Calu3 (cell line): ENCODE results near the gene RPS14. TPM values are rescaled to one million over a fixed set of nuclear protein-coding genes. Genes with fewer than 3 reads are reported as not detected.
A peak's percentile ranks its signal among the peaks of the same experiment; 100 is the strongest.

Experiments used
- BruUV-seq: library from RNA; stranded (reverse); fragments of 400-500 nt; replicated peaks from 2 replicates; lab custom pipeline; 2021; lab: Mats Ljungman, UMichigan
- CTCF ChIA-PET: fragments of 300-600 bp; sonication (Branson Sonifier 250); formaldehyde crosslinking; loops from one replicate; lab custom pipeline; 2022; ENCODE audit warnings: antibody characterized with exemption; lab: Charles Lee
- DNase-seq: peaks from one replicate; pipeline ENCODE4 v3.0.0; 2022
- H3K27ac Mint-ChIP-seq: one replicate; pipeline ENCODE4 v1.8.0; 2022; ENCODE audit warnings: mixed read lengths; ENCODE audit not compliant: unreplicated experiment
- H3K27me3 Mint-ChIP-seq: one replicate; pipeline ENCODE4 v1.8.0; 2022; ENCODE audit warnings: mixed read lengths; ENCODE audit not compliant: unreplicated experiment
- H3K36me3 Mint-ChIP-seq: one replicate; pipeline ENCODE4 v1.8.0; 2022; ENCODE audit warnings: mild to moderate bottlenecking, moderate library complexity, mixed read lengths; ENCODE audit not compliant: insufficient read depth, unreplicated experiment
- H3K4me1 Mint-ChIP-seq: one replicate; pipeline ENCODE4 v1.8.0; 2022; ENCODE audit warnings: mild to moderate bottlenecking, low read depth, mixed read lengths; ENCODE audit not compliant: unreplicated experiment
- H3K4me3 Mint-ChIP-seq: one replicate; pipeline ENCODE4 v1.8.0; 2022; ENCODE audit warnings: mild to moderate bottlenecking, low read depth, moderate library complexity, mixed read lengths; ENCODE audit not compliant: unreplicated experiment
- H3K9me3 Mint-ChIP-seq: one replicate; pipeline ENCODE4 v1.8.0; 2022; ENCODE audit warnings: low read depth, mixed read lengths; ENCODE audit not compliant: unreplicated experiment
- intact Hi-C: fragments of 100-400 bp; cut with micrococcal nuclease; formaldehyde crosslinking; loops from one replicate; pipeline ENCODE4 v1.10.0; 2022; ENCODE audit not compliant: unreplicated experiment
- total RNA-seq: library from RNA; stranded (reverse); gene quantifications from 2 replicates; pipeline ENCODE4 v1.2.3, GENCODE V29; 2022
- TF ChIP-seq, protein P1 (sequence below): fragments of 200-600 bp; IDR thresholded peaks from one replicate; pipeline ENCODE4 v1.8.0; 2022; ENCODE audit warnings: antibody characterized with exemption; ENCODE audit not compliant: unreplicated experiment

RPS14 gene
- total RNA-seq, 1 experiment from 2014 or later = 2,330 TPM

DNA sequence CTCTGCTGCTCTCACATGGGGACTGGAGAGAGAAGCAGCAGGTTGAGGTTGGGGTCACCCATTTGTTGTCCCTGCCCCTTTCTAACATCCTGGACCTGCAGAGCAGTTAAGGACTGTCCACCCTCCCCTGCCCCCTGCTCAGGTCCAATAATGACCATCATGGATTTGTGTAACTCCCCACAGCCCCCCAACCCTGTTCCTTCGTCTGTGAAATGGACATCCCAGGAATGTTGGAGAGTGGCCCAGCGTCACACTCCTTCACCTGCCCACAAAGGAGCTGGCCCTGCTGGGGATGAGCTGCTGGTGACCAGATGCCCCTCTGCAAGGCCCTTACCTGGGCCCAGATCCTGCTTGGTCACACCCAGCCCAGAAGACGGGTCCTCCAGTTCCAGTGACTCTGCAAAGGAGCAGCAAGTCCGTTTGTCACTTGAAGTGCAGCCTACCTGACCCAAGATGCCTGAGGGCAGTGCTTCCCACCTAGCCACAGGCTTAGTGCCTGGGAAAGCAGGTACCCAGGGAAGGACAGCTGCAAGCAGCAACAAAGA lies 47.2 kb downstream of the RPS14 start:
- Mint-ChIP-seq H3K27me3 (no peaks in the 10 kb centered on the region), H3K4me1 (no peaks in the 10 kb centered on the region), H3K4me3 (no peak overlapping the region), H3K36me3 (peaks cover 69% of the 10 kb centered on the region), H3K27ac (peak overlapping the region; percentile 32), H3K9me3 (no peaks in the 10 kb centered on the region)
- BruUV-seq = no TSS peak
- CTCF ChIA-PET = no interaction called here
- intact Hi-C loops = no loop called here
- TF ChIP-seq, protein P1, sequence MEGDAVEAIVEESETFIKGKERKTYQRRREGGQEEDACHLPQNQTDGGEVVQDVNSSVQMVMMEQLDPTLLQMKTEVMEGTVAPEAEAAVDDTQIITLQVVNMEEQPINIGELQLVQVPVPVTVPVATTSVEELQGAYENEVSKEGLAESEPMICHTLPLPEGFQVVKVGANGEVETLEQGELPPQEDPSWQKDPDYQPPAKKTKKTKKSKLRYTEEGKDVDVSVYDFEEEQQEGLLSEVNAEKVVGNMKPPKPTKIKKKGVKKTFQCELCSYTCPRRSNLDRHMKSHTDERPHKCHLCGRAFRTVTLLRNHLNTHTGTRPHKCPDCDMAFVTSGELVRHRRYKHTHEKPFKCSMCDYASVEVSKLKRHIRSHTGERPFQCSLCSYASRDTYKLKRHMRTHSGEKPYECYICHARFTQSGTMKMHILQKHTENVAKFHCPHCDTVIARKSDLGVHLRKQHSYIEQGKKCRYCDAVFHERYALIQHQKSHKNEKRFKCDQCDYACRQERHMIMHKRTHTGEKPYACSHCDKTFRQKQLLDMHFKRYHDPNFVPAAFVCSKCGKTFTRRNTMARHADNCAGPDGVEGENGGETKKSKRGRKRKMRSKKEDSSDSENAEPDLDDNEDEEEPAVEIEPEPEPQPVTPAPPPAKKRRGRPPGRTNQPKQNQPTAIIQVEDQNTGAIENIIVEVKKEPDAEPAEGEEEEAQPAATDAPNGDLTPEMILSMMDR = no peak
- no peak for DNase-seq

DNA sequence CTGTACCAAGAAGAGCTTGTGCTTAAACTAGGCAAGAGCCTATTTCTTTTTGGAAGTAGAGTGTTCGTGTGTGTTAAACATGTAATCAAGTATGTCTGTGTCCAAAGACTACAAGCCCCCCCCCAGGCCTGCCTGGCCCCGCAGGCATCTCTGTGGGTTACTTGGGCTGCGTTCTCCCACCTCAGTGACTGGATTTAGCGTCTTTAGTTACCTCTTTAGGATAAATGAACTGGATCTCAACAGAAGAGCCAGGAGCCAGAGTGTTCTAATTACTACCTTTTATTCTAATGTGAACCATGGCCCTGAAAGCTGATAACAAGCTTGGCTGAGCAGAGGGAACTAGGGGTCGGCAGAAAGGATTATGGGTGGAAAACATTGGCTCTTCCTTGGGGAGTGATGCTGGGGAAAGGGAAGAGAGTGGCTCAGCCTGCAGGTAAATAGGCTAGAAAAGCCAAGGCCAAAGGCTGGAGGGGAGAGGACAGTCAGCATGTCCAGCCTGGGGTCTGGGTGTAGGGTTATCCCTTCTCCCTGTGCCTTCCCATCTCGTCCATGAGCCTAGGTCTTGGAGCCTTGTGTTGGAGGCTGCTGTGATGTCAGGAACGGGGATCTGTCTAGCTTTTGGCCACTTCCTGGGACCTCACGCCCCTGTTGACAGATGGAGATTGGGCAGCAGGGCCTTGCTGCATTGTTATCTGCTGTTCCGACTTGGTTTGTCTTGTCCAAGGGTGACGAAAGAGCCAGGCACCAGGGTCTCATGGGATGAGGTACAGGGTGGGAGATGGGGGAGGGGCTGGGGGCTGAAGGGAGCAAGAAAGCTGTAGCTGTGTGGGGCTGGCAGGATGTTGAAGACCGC lies 47.9 kb downstream of the RPS14 start:
- DNase-seq = no peak
- Mint-ChIP-seq H3K4me1 (no peaks in the 10 kb centered on the region), H3K36me3 (peaks cover 67% of the 10 kb centered on the region), H3K4me3 (no peak overlapping the region), H3K27ac (peak overlapping the region; percentile 46), H3K27me3 (no peaks in the 10 kb centered on the region), H3K9me3 (no peaks in the 10 kb centered on the region)
- BruUV-seq = TSS peak; percentile 97
- TF ChIP-seq, protein P1 = no peak
- intact Hi-C loops = no loop called here
- CTCF ChIA-PET = no interaction called here

DNA sequence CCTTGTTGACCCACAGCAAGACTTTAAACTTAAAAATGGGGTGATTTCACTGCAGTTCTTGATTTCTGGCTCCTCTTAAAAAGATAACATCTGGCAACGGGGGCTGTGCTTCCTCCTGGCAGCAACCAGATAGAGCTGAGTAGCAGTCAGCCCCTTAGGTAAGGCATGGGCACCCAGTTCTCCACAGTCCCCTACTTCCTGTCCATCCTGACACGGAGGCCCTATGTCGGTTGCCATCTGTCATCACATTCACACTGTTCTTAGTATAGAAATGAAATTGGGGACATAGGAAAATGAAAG lies 48.5 kb downstream of the RPS14 start:
- no TSS peak for BruUV-seq
- Mint-ChIP-seq H3K27me3 (no peaks in the 10 kb centered on the region), H3K9me3 (no peaks in the 10 kb centered on the region), H3K4me3 (no peak overlapping the region), H3K4me1 (no peaks in the 10 kb centered on the region), H3K27ac (no peak overlapping the region), H3K36me3 (peaks cover 72% of the 10 kb centered on the region)
- TF ChIP-seq, protein P1 = no peak
- intact Hi-C loops = no loop called here
- DNase-seq = no peak
- CTCF ChIA-PET = no interaction called here

DNA sequence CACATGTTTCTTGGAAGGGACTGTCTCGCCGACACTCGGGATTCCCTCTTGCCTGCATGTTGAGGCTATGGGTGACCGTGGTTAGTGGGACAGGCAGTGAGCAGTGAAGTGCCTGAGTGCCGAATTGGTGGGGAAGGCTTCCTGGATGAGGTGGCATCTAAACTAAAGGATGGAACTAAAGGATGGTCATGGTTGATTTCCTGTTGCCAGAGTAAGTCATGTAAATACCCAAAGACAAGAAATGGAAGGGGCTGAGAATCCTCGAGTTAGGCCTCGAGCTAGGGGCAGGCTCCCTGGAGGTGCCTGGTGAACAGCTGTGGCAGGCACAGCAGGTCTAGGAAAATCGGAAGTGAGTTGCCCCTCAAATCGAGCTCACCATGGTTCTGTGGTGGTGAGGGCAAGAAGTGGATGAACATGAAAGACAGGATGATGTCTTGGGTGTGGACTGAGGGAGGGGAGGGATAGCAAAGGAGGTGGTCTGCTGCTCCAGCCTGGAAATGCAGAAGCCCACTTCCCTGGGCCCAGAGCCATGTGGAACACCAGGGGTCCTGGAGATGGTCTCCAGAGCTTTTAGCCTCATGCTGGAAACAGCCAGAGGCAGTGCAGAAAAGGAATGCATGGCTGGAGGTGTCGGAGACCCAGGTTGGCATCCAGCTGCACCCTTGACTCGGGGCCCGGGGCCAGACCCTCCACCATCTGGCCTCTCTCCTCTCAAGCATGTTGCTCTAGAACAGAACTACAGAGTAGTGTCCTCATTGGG lies 49.0 kb downstream of the RPS14 start:
- Mint-ChIP-seq H3K27ac (no peak overlapping the region), H3K9me3 (no peaks in the 10 kb centered on the region), H3K4me3 (no peak overlapping the region), H3K4me1 (no peaks in the 10 kb centered on the region), H3K27me3 (no peaks in the 10 kb centered on the region), H3K36me3 (peaks cover 75% of the 10 kb centered on the region)
- intact Hi-C loops = no loop called here
- no TSS peak for BruUV-seq
- TF ChIP-seq, protein P1 = no peak
- no peak for DNase-seq
- CTCF ChIA-PET = no interaction called here
